Esophagus squamous epithelium (tissue), 4 donors: ENCODE measurements around the gene RALGPS1.

Experiments used
- POLR2A ChIP-seq, 4 donors: fragments of 450-650 bp; IDR thresholded peaks; one replicate each; pipeline ENCODE4 v1.6.1; 2017; ENCODE audit warnings: antibody characterized with exemption in 4 of 4, mild to moderate bottlenecking in 4 of 4, moderate library complexity in 3 of 4
- TF ChIP-seq, protein P1 (sequence below), 6 experiments: fragments of 450-650 bp in 4 of 6; fragments of 200-600 bp in 2 of 6; sonication (generic) in 2 of 6; IDR thresholded peaks; one replicate each; pipeline ENCODE4 v1.5.1; 2016 to 2019; ENCODE audit warnings: antibody characterized with exemption in 6 of 6, mild to moderate bottlenecking in 4 of 6, moderate library complexity in 4 of 6

DNA sequence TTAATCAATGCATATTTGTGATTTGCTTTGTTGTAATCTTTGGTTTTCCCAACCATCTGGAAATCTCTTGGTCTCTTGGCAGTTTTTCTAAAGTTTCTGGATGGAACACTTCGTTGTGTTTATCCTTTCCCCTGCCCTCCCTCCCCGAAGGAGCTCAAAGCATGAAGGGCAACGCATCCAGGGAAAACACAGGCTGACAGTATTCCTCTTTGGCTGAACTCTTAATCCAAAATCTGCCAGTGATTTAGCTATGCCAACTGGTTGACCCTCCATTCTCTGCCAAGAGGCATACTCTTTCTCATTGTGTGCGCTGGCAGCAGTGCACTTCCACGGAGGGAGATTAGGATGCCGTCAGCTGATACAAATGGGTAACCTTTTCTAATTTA is 33.6 kb upstream of the RALGPS1 start:
- TF ChIP-seq, protein P1, sequence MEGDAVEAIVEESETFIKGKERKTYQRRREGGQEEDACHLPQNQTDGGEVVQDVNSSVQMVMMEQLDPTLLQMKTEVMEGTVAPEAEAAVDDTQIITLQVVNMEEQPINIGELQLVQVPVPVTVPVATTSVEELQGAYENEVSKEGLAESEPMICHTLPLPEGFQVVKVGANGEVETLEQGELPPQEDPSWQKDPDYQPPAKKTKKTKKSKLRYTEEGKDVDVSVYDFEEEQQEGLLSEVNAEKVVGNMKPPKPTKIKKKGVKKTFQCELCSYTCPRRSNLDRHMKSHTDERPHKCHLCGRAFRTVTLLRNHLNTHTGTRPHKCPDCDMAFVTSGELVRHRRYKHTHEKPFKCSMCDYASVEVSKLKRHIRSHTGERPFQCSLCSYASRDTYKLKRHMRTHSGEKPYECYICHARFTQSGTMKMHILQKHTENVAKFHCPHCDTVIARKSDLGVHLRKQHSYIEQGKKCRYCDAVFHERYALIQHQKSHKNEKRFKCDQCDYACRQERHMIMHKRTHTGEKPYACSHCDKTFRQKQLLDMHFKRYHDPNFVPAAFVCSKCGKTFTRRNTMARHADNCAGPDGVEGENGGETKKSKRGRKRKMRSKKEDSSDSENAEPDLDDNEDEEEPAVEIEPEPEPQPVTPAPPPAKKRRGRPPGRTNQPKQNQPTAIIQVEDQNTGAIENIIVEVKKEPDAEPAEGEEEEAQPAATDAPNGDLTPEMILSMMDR (IDR thresholded peaks at IDR 0.05): no peak
- TF ChIP-seq POLR2A (IDR thresholded peaks at IDR 0.05): no peak
